ENCODE results near the gene PHF2. TPM values are rescaled to one million over a fixed set of nuclear protein-coding genes. Genes with fewer than 3 reads are reported as not detected.

The PHF2 gene
- polyA plus RNA-seq, 1 of the 3 experiments (the other 2 are of a cell fraction), result 11.2 TPM

GRCh38 chr9:93686880-93687236, 110.5 kb downstream of the PHF2 start:
- WGBS (ENCODE audit: low lambda C conversion rate), result 17% methylated on average over 1 of the region's 3 CpGs
- H3K9ac ChIP-seq, result no peak overlapping the region
- TF ChIP-seq NRF1 (IDR thresholded peaks at IDR 0.05; ENCODE audit: low read depth, low read length) (no peak), RFX5 (IDR thresholded peaks at IDR 0.05; ENCODE audit: low read length) (no peak), USF2 (IDR thresholded peaks at IDR 0.05; ENCODE audit: borderline replicate concordance, low read depth, low read length) (no peak), CTCF (IDR thresholded peaks at IDR 0.05) (no peak), YY1 (IDR thresholded peaks at IDR 0.05; ENCODE audit: low read depth) (no peak), EZH2phosphoT487 (IDR thresholded peaks at IDR 0.05; ENCODE audit: borderline replicate concordance, low read depth) (no peak), ZBTB33 (IDR thresholded peaks at IDR 0.05; ENCODE audit: borderline replicate concordance, low read depth) (no peak), TAF1 (IDR thresholded peaks at IDR 0.05; ENCODE audit: borderline replicate concordance, low read depth, low read length) (no peak)
- H3K36me3 ChIP-seq (replicated peaks in 1 of 2; ENCODE audit: control insufficient read depth in 1 of 2, insufficient read depth in 2 of 2, low read length in 1 of 2), result no peaks in the 10 kb centered on the region
- H3K4me3 ChIP-seq (ENCODE audit: low read depth in 2 of 2, low read length in 1 of 2), result no peak overlapping the region
- H3K79me2 ChIP-seq (ENCODE audit: insufficient read depth), result no peaks in the 10 kb centered on the region
- no peaks in the 10 kb centered on the region for H3F3A ChIP-seq (replicated peaks; ENCODE audit: insufficient read depth)
- H3K27ac ChIP-seq (ENCODE audit: low read depth in 2 of 2, low read length in 1 of 2), result no peak overlapping the region
- no peaks in the 10 kb centered on the region for H4K20me1 ChIP-seq (ENCODE audit: insufficient read depth)
- POLR2A ChIA-PET, result no interaction called here
- H3K9me2 ChIP-seq, result no peaks in the 10 kb centered on the region
- no peak overlapping the region for H3K4me2 ChIP-seq
- peaks cover 12% of the 10 kb centered on the region; the same call in 1 of the 2 replicates for H3K9me3 ChIP-seq
- H3K4me1 ChIP-seq (ENCODE audit: control insufficient read depth in 1 of 2, insufficient read depth in 2 of 2, low read depth in 1 of 2, low read length in 1 of 2), result no peaks in the 10 kb centered on the region
- no peaks in the 10 kb centered on the region for H3K27me3 ChIP-seq (ENCODE audit: insufficient read depth)
- no peak for DNase-seq
- CTCF ChIA-PET, result interaction anchor here (1.3 kb wide), 1 partner anchor 12 kb away, joined by 3 read pairs; no protein-coding TSS in a partner anchor
- no peak overlapping the region for H2AFZ ChIP-seq (ENCODE audit: low read depth)

- WGBS (ENCODE audit: low lambda C conversion rate), result 0% methylated on average over 1 of the region's 1 CpG
- Histone ChIP-seq H3K9me2 (no peaks in the 10 kb centered on the region), H3K9ac (no peak overlapping the region), H3K4me1 (ENCODE audit: control insufficient read depth in 1 of 2, insufficient read depth in 2 of 2, low read depth in 1 of 2, low read length in 1 of 2) (no peaks in the 10 kb centered on the region), H3K9me3 (peaks cover 12% of the 10 kb centered on the region; the same call in 1 of the 2 replicates), H3K79me2 (ENCODE audit: insufficient read depth) (no peaks in the 10 kb centered on the region), H3K4me3 (ENCODE audit: low read depth in 2 of 2, low read length in 1 of 2) (no peak overlapping the region), H3K27ac (ENCODE audit: low read depth in 2 of 2, low read length in 1 of 2) (no peak overlapping the region), H4K20me1 (ENCODE audit: insufficient read depth) (no peaks in the 10 kb centered on the region), H3K36me3 (replicated peaks in 1 of 2; ENCODE audit: control insufficient read depth in 1 of 2, insufficient read depth in 2 of 2, low read length in 1 of 2) (no peaks in the 10 kb centered on the region), H3K4me2 (no peak overlapping the region), H3F3A (replicated peaks; ENCODE audit: insufficient read depth) (no peaks in the 10 kb centered on the region), H2AFZ (ENCODE audit: low read depth) (no peak overlapping the region), H3K27me3 (ENCODE audit: insufficient read depth) (no peaks in the 10 kb centered on the region)
- no peak for DNase-seq
- ChIA-PET CTCF (interaction anchor here (1.1 to 1.5 kb wide), 2 partner anchors 8 to 523 kb away, joined by 4 to 5 read pairs; no protein-coding TSS in a partner anchor), POLR2A (no interaction called here)
- TF ChIP-seq SMC3 (IDR thresholded peaks at IDR 0.05; ENCODE audit: low read depth, low read length), result no peak
- no peak for TF ChIP-seq REST (IDR thresholded peaks at IDR 0.05; ENCODE audit: low read depth, low read length)
- no peak for TF ChIP-seq NFIC (IDR thresholded peaks at IDR 0.05; ENCODE audit: borderline replicate concordance)
- no peak for TF ChIP-seq YY1 (IDR thresholded peaks at IDR 0.05; ENCODE audit: low read depth)
- TF ChIP-seq RFX5 (IDR thresholded peaks at IDR 0.05; ENCODE audit: low read length), result no peak
- no peak for TF ChIP-seq FOSL2 (IDR thresholded peaks at IDR 0.05; ENCODE audit: borderline replicate concordance, low read depth)
- no peak for TF ChIP-seq RAD21 (IDR thresholded peaks at IDR 0.05; ENCODE audit: low read length)
- TF ChIP-seq TEAD4 (IDR thresholded peaks at IDR 0.05; ENCODE audit: borderline replicate concordance, insufficient read depth), result no peak
- TF ChIP-seq FOXJ3 (CRISPR knock-in tag; IDR thresholded peaks at IDR 0.05), result no peak
- TF ChIP-seq EP300 (IDR thresholded peaks at IDR 0.05; ENCODE audit: borderline replicate concordance in 1 of 2, low read depth in 1 of 2, low read length in 1 of 2), result no peak
- TF ChIP-seq JUND (IDR thresholded peaks at IDR 0.05), result no peak
- no peak for TF ChIP-seq TCF12 (IDR thresholded peaks at IDR 0.05)
- TF ChIP-seq CHD2 (IDR thresholded peaks at IDR 0.05; ENCODE audit: low read length, partially characterized antibody), result no peak
Observed at GRCh38 chr9:93690618-93691017, 114.2 kb downstream of the PHF2 start.

Measured in SK-N-SH (cell line).